SK-N-SH (cell line): Measurements from ENCODE around the gene SRRM2. TPM values are rescaled to one million over a fixed set of nuclear protein-coding genes. Genes with fewer than 3 reads are reported as not detected.
A peak's percentile ranks its signal among the peaks of the same experiment; 100 is the strongest.

Source experiments
- CTCF ChIA-PET: fragments of 300-600, 350-600 bp; formaldehyde crosslinking; extraction: SDS; loops from one replicate; lab custom pipeline; 2021; lab: Yijun Ruan, JAX
- POLR2A ChIA-PET: fragments of 350-600 bp; sonication (Branson Sonifier 250); formaldehyde crosslinking; extraction: SDS; loops from one replicate; lab custom pipeline; 2020; ENCODE audit warnings: antibody characterized with exemption, inconsistent platforms; lab: Yijun Ruan, JAX
- DNase-seq: peaks from one replicate; pipeline ENCODE4 v3.0.0; 2012
- H2AFZ ChIP-seq: fragments of 200-600 bp; sonication (generic); 2 replicates; pipeline ENCODE4 v1.8.1; 2016; ENCODE audit warnings: antibody characterized with exemption, mild to moderate bottlenecking, low read depth
- H3F3A ChIP-seq: fragments of 200-600 bp; sonication (generic); replicated peaks from 2 replicates; pipeline ENCODE3; 2016; ENCODE audit warnings: antibody characterized with exemption, mild to moderate bottlenecking; ENCODE audit not compliant: insufficient read depth
- H3K27ac ChIP-seq, 2 experiments: fragments of 200-500 bp in 1 of 2; fragments of 200-600 bp in 1 of 2; sonication (Bioruptor generic) in 1 of 2; sonication (generic), shearing (Covaris generic) in 1 of 2; 2 replicates each; pipeline versions ENCODE4 v1.5.1 to v1.6.1; 2014 to 2016; ENCODE audit warnings: low read depth in 2 of 2, inconsistent platforms in 1 of 2, low read length in 1 of 2, mild to moderate bottlenecking in 1 of 2, mixed read lengths in 1 of 2
- H3K27me3 ChIP-seq: fragments of 200-600 bp; sonication (generic), shearing (Covaris generic); 2 replicates; pipeline ENCODE4 v1.6.1; 2016; ENCODE audit warnings: mixed run types; ENCODE audit not compliant: insufficient read depth
- H3K36me3 ChIP-seq, 2 experiments: fragments of 200-500 bp in 1 of 2; fragments of 200-600 bp in 1 of 2; sonication (Bioruptor generic) in 1 of 2; sonication (generic) in 1 of 2; replicated peaks in 1 of 2; 2 replicates each; pipeline versions ENCODE3 to v1.5.1; 2014 to 2016; ENCODE audit warnings: low read length in 1 of 2, mild to moderate bottlenecking in 1 of 2; ENCODE audit not compliant: insufficient read depth in 2 of 2, control insufficient read depth in 1 of 2
- H3K4me1 ChIP-seq, 2 experiments: fragments of 200-500 bp in 1 of 2; fragments of 200-600 bp in 1 of 2; sonication (Bioruptor generic) in 1 of 2; sonication (generic), shearing (Covaris generic) in 1 of 2; 2 replicates each; pipeline versions ENCODE4 v1.5.1 to v1.6.1; 2014 to 2016; ENCODE audit warnings: low read depth in 1 of 2, low read length in 1 of 2, mixed run types in 1 of 2; ENCODE audit not compliant: insufficient read depth in 2 of 2, control insufficient read depth in 1 of 2
- H3K4me2 ChIP-seq: fragments of 200-600 bp; sonication (generic), shearing (Covaris generic); 2 replicates; pipeline ENCODE4 v1.6.1; 2017; ENCODE audit warnings: mixed run types
- H3K4me3 ChIP-seq, 2 experiments: fragments of 200-500 bp in 1 of 2; fragments of 200-600 bp in 1 of 2; sonication (Bioruptor generic) in 1 of 2; sonication (generic), shearing (Covaris generic) in 1 of 2; 2 replicates each; pipeline versions ENCODE4 v1.5.1 to v1.8.1; 2014 to 2016; ENCODE audit warnings: low read depth in 2 of 2, inconsistent platforms in 1 of 2, low read length in 1 of 2, mild to moderate bottlenecking in 1 of 2, mixed read lengths in 1 of 2, moderate library complexity in 1 of 2
- H3K79me2 ChIP-seq: fragments of 200-600 bp; sonication (generic); 2 replicates; pipeline ENCODE4 v1.8.1; 2017; ENCODE audit warnings: mild to moderate bottlenecking; ENCODE audit not compliant: insufficient read depth
- H3K9ac ChIP-seq: fragments of 200-600 bp; sonication (generic); 2 replicates; pipeline ENCODE4 v1.6.1; 2017; ENCODE audit warnings: mixed run types
- H3K9me2 ChIP-seq: fragments of 200-600 bp; sonication (generic); 2 replicates; pipeline ENCODE4 v1.6.1; 2017; ENCODE audit warnings: mixed run types
- H3K9me3 ChIP-seq: fragments of 200-600 bp; sonication (generic); 2 replicates; pipeline ENCODE4 v1.6.1; 2017; ENCODE audit warnings: mixed run types, mild to moderate bottlenecking, moderate library complexity
- H4K20me1 ChIP-seq: fragments of 200-600 bp; sonication (generic); 2 replicates; pipeline ENCODE4 v1.6.1; 2017; ENCODE audit warnings: mild to moderate bottlenecking, mixed run types; ENCODE audit not compliant: insufficient read depth
- CHD2 ChIP-seq: fragments of 150-350 bp; IDR thresholded peaks from 2 replicates; pipeline ENCODE4 v1.6.1; 2018; ENCODE audit warnings: low read length; ENCODE audit not compliant: partially characterized antibody
- ELF1 ChIP-seq: IDR thresholded peaks from 2 replicates; pipeline ENCODE4 v1.4.0; 2012
- EP300 ChIP-seq, 2 experiments: IDR thresholded peaks; 2 replicates each; pipeline versions ENCODE4 v1.4.0 to v1.6.1; 2012; ENCODE audit warnings: borderline replicate concordance in 1 of 2, low read depth in 1 of 2, low read length in 1 of 2
- EZH2phosphoT487 ChIP-seq: fragments of 200-600 bp; sonication (generic); IDR thresholded peaks from 2 replicates; pipeline ENCODE4 v1.6.1; 2017; ENCODE audit warnings: low read depth, mixed run types, mild to moderate bottlenecking, antibody characterized with exemption, moderate library complexity, borderline replicate concordance
- FOXJ3 ChIP-seq: sonication (generic); formaldehyde crosslinking; IDR thresholded peaks from 2 replicates; pipeline ENCODE4 v1.5.1; 2020; ENCODE audit warnings: mild to moderate bottlenecking, missing genetic modification reagents
- FOXM1 ChIP-seq: IDR thresholded peaks from 2 replicates; pipeline ENCODE4 v1.4.0; 2012; ENCODE audit warnings: low read depth, mild to moderate bottlenecking
- GABPA ChIP-seq: IDR thresholded peaks from 2 replicates; pipeline ENCODE4 v1.4.0; 2012; ENCODE audit warnings: low read depth, mild to moderate bottlenecking
- GATA2 ChIP-seq: sonication (generic); formaldehyde crosslinking; IDR thresholded peaks from 2 replicates; pipeline ENCODE4 v1.5.0; 2020; ENCODE audit warnings: mild to moderate bottlenecking, missing genetic modification reagents
- JUND ChIP-seq: IDR thresholded peaks from 2 replicates; pipeline ENCODE4 v1.4.0; 2012
- MXI1 ChIP-seq: IDR thresholded peaks from 2 replicates; pipeline ENCODE4 v1.6.1; 2012; ENCODE audit warnings: mild to moderate bottlenecking, low read depth, low read length, improper control_type of control experiment
- POLR2AphosphoS5 ChIP-seq: IDR thresholded peaks from 2 replicates; pipeline ENCODE4 v1.6.1; 2012; ENCODE audit warnings: low read depth, low read length
- RXRA ChIP-seq: IDR thresholded peaks from 2 replicates; pipeline ENCODE4 v1.4.0; 2012; ENCODE audit warnings: low read depth, mild to moderate bottlenecking, borderline replicate concordance
- SMC3 ChIP-seq: IDR thresholded peaks from 2 replicates; pipeline ENCODE4 v1.6.1; 2012; ENCODE audit warnings: low read depth, low read length, improper control_type of control experiment
- TCF12 ChIP-seq: IDR thresholded peaks from 2 replicates; pipeline ENCODE4 v1.4.0; 2012
- TEAD4 ChIP-seq: IDR thresholded peaks from 2 replicates; pipeline ENCODE4 v1.4.0; 2012; ENCODE audit warnings: mild to moderate bottlenecking, borderline replicate concordance; ENCODE audit not compliant: insufficient read depth
- WGBS: methylation state at CpG from one replicate; pipeline ENCODE4 v1.1.6; 2017; ENCODE audit warnings: low lambda C conversion rate; 5-methylcytosine and 5-hydroxymethylcytosine counted together
- polyA plus RNA-seq, 3 experiments: library from polyadenylated mRNA; depleted of rRNA; stranded (reverse); fragments of >200 nt; gene quantifications; 2 replicates each; pipeline ENCODE4 v1.2.3, GENCODE V29; 2012
- TF ChIP-seq, protein P1 (sequence below): fragments of 200-600 bp; sonication (generic); IDR thresholded peaks from 2 replicates; pipeline ENCODE4 v1.6.1; 2017; ENCODE audit warnings: antibody characterized with exemption, mild to moderate bottlenecking, moderate library complexity
- TF ChIP-seq, protein P2 (sequence below): IDR thresholded peaks from 2 replicates; pipeline ENCODE4 v1.4.0; 2012; ENCODE audit warnings: low read depth
- TF ChIP-seq, protein P3 (sequence below): IDR thresholded peaks from 2 replicates; pipeline ENCODE4 v1.4.0; 2012; ENCODE audit warnings: low read depth, borderline replicate concordance
- TF ChIP-seq, protein P4 (sequence below): fragments of 150-350 bp; IDR thresholded peaks from 2 replicates; pipeline ENCODE4 v1.6.1; 2017; ENCODE audit warnings: antibody characterized with exemption, low read length, low read depth, borderline replicate concordance
- TF ChIP-seq, protein P5 (sequence below): IDR thresholded peaks from 2 replicates; pipeline ENCODE4 v1.6.1; 2012; ENCODE audit warnings: mild to moderate bottlenecking, low read depth, low read length, moderate library complexity

The SRRM2 gene
- polyA plus RNA-seq, 1 of the 3 experiments (the other 2 are of a cell fraction), result 143 TPM

DNA sequence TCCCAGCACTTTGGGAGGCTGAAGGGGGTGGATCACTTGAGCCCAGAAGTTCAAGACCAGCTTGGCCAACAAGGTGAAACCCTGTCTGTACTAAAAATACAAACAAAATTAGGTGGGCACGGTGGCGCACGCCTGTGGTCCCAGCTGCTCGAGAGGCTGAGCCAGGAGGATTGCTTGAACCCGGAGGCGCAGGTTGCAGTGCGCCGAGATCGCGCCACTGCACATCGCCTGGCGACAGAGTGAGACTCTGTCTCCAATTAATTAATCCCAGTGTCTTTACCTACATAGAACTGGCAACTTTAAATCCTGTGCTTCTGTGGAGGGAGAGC lies 26.2 kb downstream of the SRRM2 start:
- 100% methylated on average over 12 of the region's 12 CpGs for WGBS
- Histone ChIP-seq H3K4me3 (peak overlapping the region in 1 of 2 experiments; percentile 91; a peak in 2 of 4 replicates), H3K27ac (no peak overlapping the region), H3K9me2 (no peaks in the 10 kb centered on the region), H4K20me1 (peaks cover 4% of the 10 kb centered on the region; the same call in 1 of the 2 replicates), H3K9ac (peak overlapping the region; percentile 100; the same call in 1 of the 2 replicates), H3K4me2 (peak overlapping the region; percentile 97), H3K36me3 (peaks cover 3 to 14% of the 10 kb centered on the region in 2 experiments), H3K27me3 (no peaks in the 10 kb centered on the region), H3K9me3 (no peaks in the 10 kb centered on the region), H3K79me2 (peaks cover 45% of the 10 kb centered on the region), H2AFZ (no peak overlapping the region), H3F3A (no peaks in the 10 kb centered on the region), H3K4me1 (peaks cover 11 to 25% of the 10 kb centered on the region in 2 experiments; a peak in 2 of 4 replicates)
- TF ChIP-seq TEAD4 (no peak), EP300 (IDR thresholded peaks at IDR 0.05; ENCODE audit: borderline replicate concordance in 1 of 2, low read depth in 1 of 2, low read length in 1 of 2) (no peak), POLR2AphosphoS5 (no peak), SMC3 (no peak), GABPA (no peak), MXI1 (no peak), FOXJ3 (CRISPR knock-in tag) (no peak), ELF1 (no peak), RXRA (no peak), TCF12 (no peak), JUND (no peak), FOXM1 (no peak), CHD2 (no peak), EZH2phosphoT487 (no peak), GATA2 (CRISPR knock-in tag) (no peak)
- TF ChIP-seq, protein P1, sequence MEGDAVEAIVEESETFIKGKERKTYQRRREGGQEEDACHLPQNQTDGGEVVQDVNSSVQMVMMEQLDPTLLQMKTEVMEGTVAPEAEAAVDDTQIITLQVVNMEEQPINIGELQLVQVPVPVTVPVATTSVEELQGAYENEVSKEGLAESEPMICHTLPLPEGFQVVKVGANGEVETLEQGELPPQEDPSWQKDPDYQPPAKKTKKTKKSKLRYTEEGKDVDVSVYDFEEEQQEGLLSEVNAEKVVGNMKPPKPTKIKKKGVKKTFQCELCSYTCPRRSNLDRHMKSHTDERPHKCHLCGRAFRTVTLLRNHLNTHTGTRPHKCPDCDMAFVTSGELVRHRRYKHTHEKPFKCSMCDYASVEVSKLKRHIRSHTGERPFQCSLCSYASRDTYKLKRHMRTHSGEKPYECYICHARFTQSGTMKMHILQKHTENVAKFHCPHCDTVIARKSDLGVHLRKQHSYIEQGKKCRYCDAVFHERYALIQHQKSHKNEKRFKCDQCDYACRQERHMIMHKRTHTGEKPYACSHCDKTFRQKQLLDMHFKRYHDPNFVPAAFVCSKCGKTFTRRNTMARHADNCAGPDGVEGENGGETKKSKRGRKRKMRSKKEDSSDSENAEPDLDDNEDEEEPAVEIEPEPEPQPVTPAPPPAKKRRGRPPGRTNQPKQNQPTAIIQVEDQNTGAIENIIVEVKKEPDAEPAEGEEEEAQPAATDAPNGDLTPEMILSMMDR, result no peak
- TF ChIP-seq, protein P2, sequence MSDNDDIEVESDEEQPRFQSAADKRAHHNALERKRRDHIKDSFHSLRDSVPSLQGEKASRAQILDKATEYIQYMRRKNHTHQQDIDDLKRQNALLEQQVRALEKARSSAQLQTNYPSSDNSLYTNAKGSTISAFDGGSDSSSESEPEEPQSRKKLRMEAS, result no peak
- TF ChIP-seq, protein P3, sequence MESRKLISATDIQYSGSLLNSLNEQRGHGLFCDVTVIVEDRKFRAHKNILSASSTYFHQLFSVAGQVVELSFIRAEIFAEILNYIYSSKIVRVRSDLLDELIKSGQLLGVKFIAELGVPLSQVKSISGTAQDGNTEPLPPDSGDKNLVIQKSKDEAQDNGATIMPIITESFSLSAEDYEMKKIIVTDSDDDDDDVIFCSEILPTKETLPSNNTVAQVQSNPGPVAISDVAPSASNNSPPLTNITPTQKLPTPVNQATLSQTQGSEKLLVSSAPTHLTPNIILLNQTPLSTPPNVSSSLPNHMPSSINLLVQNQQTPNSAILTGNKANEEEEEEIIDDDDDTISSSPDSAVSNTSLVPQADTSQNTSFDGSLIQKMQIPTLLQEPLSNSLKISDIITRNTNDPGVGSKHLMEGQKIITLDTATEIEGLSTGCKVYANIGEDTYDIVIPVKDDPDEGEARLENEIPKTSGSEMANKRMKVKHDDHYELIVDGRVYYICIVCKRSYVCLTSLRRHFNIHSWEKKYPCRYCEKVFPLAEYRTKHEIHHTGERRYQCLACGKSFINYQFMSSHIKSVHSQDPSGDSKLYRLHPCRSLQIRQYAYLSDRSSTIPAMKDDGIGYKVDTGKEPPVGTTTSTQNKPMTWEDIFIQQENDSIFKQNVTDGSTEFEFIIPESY, result no peak
- TF ChIP-seq, protein P4, sequence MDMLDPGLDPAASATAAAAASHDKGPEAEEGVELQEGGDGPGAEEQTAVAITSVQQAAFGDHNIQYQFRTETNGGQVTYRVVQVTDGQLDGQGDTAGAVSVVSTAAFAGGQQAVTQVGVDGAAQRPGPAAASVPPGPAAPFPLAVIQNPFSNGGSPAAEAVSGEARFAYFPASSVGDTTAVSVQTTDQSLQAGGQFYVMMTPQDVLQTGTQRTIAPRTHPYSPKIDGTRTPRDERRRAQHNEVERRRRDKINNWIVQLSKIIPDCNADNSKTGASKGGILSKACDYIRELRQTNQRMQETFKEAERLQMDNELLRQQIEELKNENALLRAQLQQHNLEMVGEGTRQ, result no peak
- TF ChIP-seq, protein P5, sequence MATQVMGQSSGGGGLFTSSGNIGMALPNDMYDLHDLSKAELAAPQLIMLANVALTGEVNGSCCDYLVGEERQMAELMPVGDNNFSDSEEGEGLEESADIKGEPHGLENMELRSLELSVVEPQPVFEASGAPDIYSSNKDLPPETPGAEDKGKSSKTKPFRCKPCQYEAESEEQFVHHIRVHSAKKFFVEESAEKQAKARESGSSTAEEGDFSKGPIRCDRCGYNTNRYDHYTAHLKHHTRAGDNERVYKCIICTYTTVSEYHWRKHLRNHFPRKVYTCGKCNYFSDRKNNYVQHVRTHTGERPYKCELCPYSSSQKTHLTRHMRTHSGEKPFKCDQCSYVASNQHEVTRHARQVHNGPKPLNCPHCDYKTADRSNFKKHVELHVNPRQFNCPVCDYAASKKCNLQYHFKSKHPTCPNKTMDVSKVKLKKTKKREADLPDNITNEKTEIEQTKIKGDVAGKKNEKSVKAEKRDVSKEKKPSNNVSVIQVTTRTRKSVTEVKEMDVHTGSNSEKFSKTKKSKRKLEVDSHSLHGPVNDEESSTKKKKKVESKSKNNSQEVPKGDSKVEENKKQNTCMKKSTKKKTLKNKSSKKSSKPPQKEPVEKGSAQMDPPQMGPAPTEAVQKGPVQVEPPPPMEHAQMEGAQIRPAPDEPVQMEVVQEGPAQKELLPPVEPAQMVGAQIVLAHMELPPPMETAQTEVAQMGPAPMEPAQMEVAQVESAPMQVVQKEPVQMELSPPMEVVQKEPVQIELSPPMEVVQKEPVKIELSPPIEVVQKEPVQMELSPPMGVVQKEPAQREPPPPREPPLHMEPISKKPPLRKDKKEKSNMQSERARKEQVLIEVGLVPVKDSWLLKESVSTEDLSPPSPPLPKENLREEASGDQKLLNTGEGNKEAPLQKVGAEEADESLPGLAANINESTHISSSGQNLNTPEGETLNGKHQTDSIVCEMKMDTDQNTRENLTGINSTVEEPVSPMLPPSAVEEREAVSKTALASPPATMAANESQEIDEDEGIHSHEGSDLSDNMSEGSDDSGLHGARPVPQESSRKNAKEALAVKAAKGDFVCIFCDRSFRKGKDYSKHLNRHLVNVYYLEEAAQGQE, result no peak
- no peak for DNase-seq
- ChIA-PET CTCF (interaction anchor here (2.1 to 2.2 kb wide), 2 partner anchors 90 to 148 kb away, joined by 5 to 11 read pairs; no protein-coding TSS in a partner anchor), POLR2A (interaction anchor here (2.0 to 2.1 kb wide), 2 partner anchors 22 to 43 kb away, joined by 5 to 6 read pairs; no protein-coding TSS in a partner anchor)
